ENCODE results near the gene PODNL1.

The PODNL1 gene

GRCh38 chr19:13982773-13983172 is 44.6 kb upstream of the PODNL1 start:
- FAIRE-seq (no peak), DNase-seq (ENCODE audit: insufficient read length, low spot score) (no peak)
- TF ChIP-seq POU2F2 (IDR thresholded peaks at IDR 0.05; ENCODE audit: low read depth, low read length) (no peak), SPI1 (IDR thresholded peaks at IDR 0.05; ENCODE audit: low read depth, low read length) (no peak), TAF1 (IDR thresholded peaks at IDR 0.05; ENCODE audit: low read depth, low read length) (no peak), POLR2A (IDR thresholded peaks at IDR 0.05; ENCODE audit: low read depth, low read length) (no peak), POLR2AphosphoS5 (IDR thresholded peaks at IDR 0.05; ENCODE audit: low read depth, low read length) (no peak), PAX5 (IDR thresholded peaks at IDR 0.05; ENCODE audit: insufficient read depth, low read length, severe bottlenecking) (no peak)

- FAIRE-seq = no peak
- TF ChIP-seq PAX5 (IDR thresholded peaks at IDR 0.05; ENCODE audit: insufficient read depth, low read length, severe bottlenecking) (no peak), POU2F2 (IDR thresholded peaks at IDR 0.05; ENCODE audit: low read depth, low read length) (no peak)
- DNase-seq (ENCODE audit: insufficient read length, low spot score) = no peak
Measured at GRCh38 chr19:13981988-13982501, 43.8 kb upstream of the PODNL1 start.

GRCh38 chr19:13981467-13981866 is 43.2 kb upstream of the PODNL1 start:
- DNase-seq (ENCODE audit: insufficient read length, low spot score) = no peak
- FAIRE-seq = no peak
- TF ChIP-seq POLR2A (IDR thresholded peaks at IDR 0.05; ENCODE audit: low read depth, low read length) (no peak), SPI1 (IDR thresholded peaks at IDR 0.05; ENCODE audit: low read depth, low read length) (no peak), POU2F2 (IDR thresholded peaks at IDR 0.05; ENCODE audit: low read depth, low read length) (no peak), PAX5 (IDR thresholded peaks at IDR 0.05; ENCODE audit: insufficient read depth, low read length, severe bottlenecking) (no peak), TAF1 (IDR thresholded peaks at IDR 0.05; ENCODE audit: low read depth, low read length) (no peak), POLR2AphosphoS5 (IDR thresholded peaks at IDR 0.05; ENCODE audit: low read depth, low read length) (no peak)

GRCh38 chr19:13981021-13981420 is 42.8 kb upstream of the PODNL1 start:
- FAIRE-seq (no peak), DNase-seq (ENCODE audit: insufficient read length, low spot score) (no peak)
- TF ChIP-seq PAX5 (IDR thresholded peaks at IDR 0.05; ENCODE audit: insufficient read depth, low read length, severe bottlenecking) (no peak), TAF1 (IDR thresholded peaks at IDR 0.05; ENCODE audit: low read depth, low read length) (no peak), POLR2AphosphoS5 (IDR thresholded peaks at IDR 0.05; ENCODE audit: low read depth, low read length) (no peak), POLR2A (IDR thresholded peaks at IDR 0.05; ENCODE audit: low read depth, low read length) (no peak), POU2F2 (IDR thresholded peaks at IDR 0.05; ENCODE audit: low read depth, low read length) (no peak), SPI1 (IDR thresholded peaks at IDR 0.05; ENCODE audit: low read depth, low read length) (no peak)

GRCh38 chr19:13980340-13980739 is 42.1 kb upstream of the PODNL1 start:
- DNase-seq (ENCODE audit: insufficient read length, low spot score) (no peak), FAIRE-seq (no peak)
- TF ChIP-seq POLR2A (IDR thresholded peaks at IDR 0.05; ENCODE audit: low read depth, low read length) (no peak), PAX5 (IDR thresholded peaks at IDR 0.05; ENCODE audit: insufficient read depth, low read length, severe bottlenecking) (no peak), TAF1 (IDR thresholded peaks at IDR 0.05; ENCODE audit: low read depth, low read length) (no peak), POU2F2 (IDR thresholded peaks at IDR 0.05; ENCODE audit: low read depth, low read length) (no peak)

GRCh38 chr19:13979686-13980085 is 41.5 kb upstream of the PODNL1 start:
- DNase-seq (ENCODE audit: insufficient read length, low spot score) = no peak
- TF ChIP-seq POLR2AphosphoS5 (IDR thresholded peaks at IDR 0.05; ENCODE audit: low read depth, low read length) (no peak), PAX5 (IDR thresholded peaks at IDR 0.05; ENCODE audit: insufficient read depth, low read length, severe bottlenecking) (no peak), TAF1 (IDR thresholded peaks at IDR 0.05; ENCODE audit: low read depth, low read length) (no peak), POLR2A (IDR thresholded peaks at IDR 0.05; ENCODE audit: low read depth, low read length) (no peak), SPI1 (IDR thresholded peaks at IDR 0.05; ENCODE audit: low read depth, low read length) (no peak), POU2F2 (IDR thresholded peaks at IDR 0.05; ENCODE audit: low read depth, low read length) (no peak)
- no peak for FAIRE-seq

- TF ChIP-seq POLR2AphosphoS5 (IDR thresholded peaks at IDR 0.05; ENCODE audit: low read depth, low read length) (no peak), PAX5 (IDR thresholded peaks at IDR 0.05; ENCODE audit: insufficient read depth, low read length, severe bottlenecking) (no peak), POLR2A (IDR thresholded peaks at IDR 0.05; ENCODE audit: low read depth, low read length) (no peak), POU2F2 (IDR thresholded peaks at IDR 0.05; ENCODE audit: low read depth, low read length) (no peak), SPI1 (IDR thresholded peaks at IDR 0.05; ENCODE audit: low read depth, low read length) (no peak), TAF1 (IDR thresholded peaks at IDR 0.05; ENCODE audit: low read depth, low read length) (no peak)
- FAIRE-seq (no peak), DNase-seq (ENCODE audit: insufficient read length, low spot score) (no peak)
Measured at GRCh38 chr19:13979244-13979615, 41.0 kb upstream of the PODNL1 start.

- FAIRE-seq (no peak), DNase-seq (ENCODE audit: insufficient read length, low spot score) (no peak)
- TF ChIP-seq POLR2AphosphoS5 (IDR thresholded peaks at IDR 0.05; ENCODE audit: low read depth, low read length) = no peak
Measured at GRCh38 chr19:13978351-13979243, 40.4 kb upstream of the PODNL1 start.

- no peak for TF ChIP-seq POLR2A (IDR thresholded peaks at IDR 0.05; ENCODE audit: low read depth, low read length)
- no peak for TF ChIP-seq TAF1 (IDR thresholded peaks at IDR 0.05; ENCODE audit: low read depth, low read length)
- no peak for TF ChIP-seq POU2F2 (IDR thresholded peaks at IDR 0.05; ENCODE audit: low read depth, low read length)
- no peak for TF ChIP-seq POLR2AphosphoS5 (IDR thresholded peaks at IDR 0.05; ENCODE audit: low read depth, low read length)
- TF ChIP-seq SPI1 (IDR thresholded peaks at IDR 0.05; ENCODE audit: low read depth, low read length) = no peak
- no peak for TF ChIP-seq PAX5 (IDR thresholded peaks at IDR 0.05; ENCODE audit: insufficient read depth, low read length, severe bottlenecking)
- no peak for FAIRE-seq
Measured at GRCh38 chr19:13977803-13978202, 39.6 kb upstream of the PODNL1 start.

GRCh38 chr19:13976446-13976845 is 38.2 kb upstream of the PODNL1 start:
- DNase-seq (ENCODE audit: insufficient read length, low spot score) (no peak), FAIRE-seq (no peak)
- TF ChIP-seq SPI1 (IDR thresholded peaks at IDR 0.05; ENCODE audit: low read depth, low read length) (no peak), POU2F2 (IDR thresholded peaks at IDR 0.05; ENCODE audit: low read depth, low read length) (no peak)

More at GRCh38 chr19:13977803-13978202, 39.6 kb upstream of the PODNL1 start:
- no peak for DNase-seq (ENCODE audit: insufficient read length, low spot score)

Measured in GM12891 (cell line).